Loucy (cell line): ENCODE measurements around the gene CLCNKA.

Experiments
- CTCF ChIP-seq: fragments of 200-600 bp; sonication (generic); conservative IDR thresholded peaks from 2 replicates; pipeline ENCODE4 v1.5.1; 2014; ENCODE audit warnings: mild to moderate bottlenecking, antibody characterized with exemption, low read length
- EZH2phosphoT487 ChIP-seq: fragments of 200-600 bp; IDR thresholded peaks from 2 replicates; pipeline ENCODE4 v1.6.1; 2018; ENCODE audit warnings: antibody characterized with exemption, mild to moderate bottlenecking, moderate library complexity, borderline replicate concordance

- TF ChIP-seq CTCF: no peak
- TF ChIP-seq EZH2phosphoT487: no peak
These were observed 22.9 kb upstream of the CLCNKA start for GRCh38 chr1:15998929-15999328.
